A549 (cell line): Measurements from ENCODE around the gene ABCA1. TPM values are rescaled to one million over a fixed set of nuclear protein-coding genes. Genes with fewer than 3 reads are reported as not detected.

Experiments
- ATAC-seq, 2 experiments: fragments of 200-7000 bp in 1 of 2; fragments of >200 bp in 1 of 2; cut with Nextera tagmentation in 1 of 2; cut with Tn5 transposase in 1 of 2; 3 replicates each; pipeline versions ENCODE4 v1.8.0 to v1.9.1; 2018 to 2020; ENCODE audit warnings: mild to moderate bottlenecking in 1 of 2, moderate library complexity in 1 of 2
- CTCF ChIA-PET: fragments of 300-600 bp; sonication (Branson Sonifier 250); formaldehyde crosslinking; extraction: SDS; loops from one replicate; lab custom pipeline; 2021; ENCODE audit warnings: antibody characterized with exemption, inconsistent platforms; lab: Yijun Ruan, JAX
- POLR2A ChIA-PET: fragments of 350-600 bp; formaldehyde crosslinking; extraction: SDS; loops from one replicate; lab custom pipeline; 2021; ENCODE audit warnings: antibody characterized with exemption, inconsistent platforms; lab: Yijun Ruan, JAX
- DNase-seq, 2 experiments: peaks; one replicate each; pipeline versions ENCODE4 v3.0.0 to v3.0.0-alpha.2; 2011 to 2016; ENCODE audit warnings: low read depth in 1 of 2, low spot score in 1 of 2
- FAIRE-seq: peaks from 2 replicates; lab custom pipeline; 2011; peaks lifted over from hg19 to GRCh38; lab: Jason Lieb, UNC
- H3K27ac ChIP-seq, 2 experiments: fragments of >200 bp; sonication (Bioruptor Twin); formaldehyde crosslinking; 3 replicates each; pipeline ENCODE4 v1.5.1; 2016 to 2017
- H3K4me1 ChIP-seq: fragments of >200 bp; sonication (Bioruptor Twin); formaldehyde crosslinking; 3 replicates; pipeline ENCODE4 v1.6.1; 2016
- H3K4me2 ChIP-seq: fragments of >200 bp; sonication (Bioruptor Twin); formaldehyde crosslinking; 3 replicates; pipeline ENCODE4 v1.6.1; 2016
- H3K4me3 ChIP-seq: fragments of >200 bp; sonication (Bioruptor Twin); formaldehyde crosslinking; 3 replicates; pipeline ENCODE4 v1.5.1; 2016
- H3K9me3 ChIP-seq: fragments of >200 bp; sonication (Bioruptor Twin); formaldehyde crosslinking; 3 replicates; pipeline ENCODE4 v1.6.1; 2016
- BHLHE40 ChIP-seq: IDR thresholded peaks from 2 replicates; pipeline ENCODE4 v1.6.1; 2012; ENCODE audit warnings: low read depth, low read length, inconsistent platforms
- CBX2 ChIP-seq: fragments of 200-600 bp; sonication (generic); IDR thresholded peaks from 2 replicates; pipeline ENCODE4 v1.6.1; 2016; ENCODE audit warnings: low read depth, mild to moderate bottlenecking, borderline replicate concordance
- CEBPB ChIP-seq, 2 experiments: fragments of >200 bp in 1 of 2; sonication (Bioruptor Twin) in 1 of 2; formaldehyde crosslinking in 1 of 2; IDR thresholded peaks; 2 replicates each; pipeline ENCODE4 v1.6.1; 2012 to 2016
- CHD4 ChIP-seq: fragments of 200-600 bp; sonication (generic); IDR thresholded peaks from 2 replicates; pipeline ENCODE4 v1.6.1; 2016; ENCODE audit warnings: antibody characterized with exemption, mild to moderate bottlenecking, borderline replicate concordance
- ESRRA ChIP-seq: fragments of 150-350 bp; IDR thresholded peaks from 2 replicates; pipeline ENCODE4 v1.6.1; 2014; ENCODE audit warnings: mild to moderate bottlenecking, low read length, borderline replicate concordance
- FOXS1 ChIP-seq: fragments of 250-450 bp; sonication (Bioruptor Pico); IDR thresholded peaks from 2 replicates; pipeline ENCODE4 v1.5.0; 2020; ENCODE audit warnings: mild to moderate bottlenecking, moderate library complexity
- GATA3 ChIP-seq: IDR thresholded peaks from 2 replicates; pipeline ENCODE4 v1.6.1; 2012; ENCODE audit warnings: borderline replicate concordance
- HMGXB4 ChIP-seq: fragments of 250-450 bp; sonication (Bioruptor Pico); IDR thresholded peaks from 2 replicates; pipeline ENCODE4 v1.5.0; 2021; ENCODE audit warnings: mild to moderate bottlenecking, moderate library complexity, borderline replicate concordance
- HOXA7 ChIP-seq: fragments of 250-450 bp; sonication (Bioruptor Pico); IDR thresholded peaks from 2 replicates; pipeline ENCODE4 v1.5.0; 2020; ENCODE audit warnings: mild to moderate bottlenecking, moderate library complexity
- HOXB13 ChIP-seq: fragments of 250-450 bp; sonication (Bioruptor Pico); IDR thresholded peaks from 2 replicates; pipeline ENCODE4 v1.5.0; 2020; ENCODE audit warnings: low read depth, mild to moderate bottlenecking, moderate library complexity
- HOXB5 ChIP-seq: fragments of 250-450 bp; sonication (Bioruptor Pico); IDR thresholded peaks from 2 replicates; pipeline ENCODE4 v1.5.0; 2020; ENCODE audit warnings: mild to moderate bottlenecking, moderate library complexity
- JUN ChIP-seq, 2 experiments: fragments of >200 bp; sonication (Bioruptor Twin); formaldehyde crosslinking; IDR thresholded peaks; 2 replicates in 1 of 2; 3 replicates in 1 of 2; pipeline ENCODE4 v1.6.1; 2016 to 2017
- KDM5A ChIP-seq: fragments of 200-600 bp; sonication (generic); IDR thresholded peaks from 2 replicates; pipeline ENCODE4 v1.6.1; 2016; ENCODE audit warnings: antibody characterized with exemption, mild to moderate bottlenecking
- NFE2L2 ChIP-seq: fragments of 150-350 bp; conservative IDR thresholded peaks from 2 replicates; pipeline ENCODE4 v1.6.1; 2014; ENCODE audit warnings: low read length
- POLR2A ChIP-seq: IDR thresholded peaks from 2 replicates; pipeline ENCODE4 v1.6.1; 2012; ENCODE audit warnings: mild to moderate bottlenecking, low read length
- RARB ChIP-seq: fragments of 250-450 bp; sonication (Bioruptor Pico); IDR thresholded peaks from 2 replicates; pipeline ENCODE4 v1.8.0; 2021; ENCODE audit warnings: mild to moderate bottlenecking, moderate library complexity
- RCOR1 ChIP-seq: fragments of 150-350 bp; IDR thresholded peaks from 2 replicates; pipeline ENCODE4 v1.6.1; 2014; ENCODE audit warnings: antibody characterized with exemption, low read length, low read depth
- RFX5 ChIP-seq: fragments of 450-650 bp; IDR thresholded peaks from 2 replicates; pipeline ENCODE4 v1.7.1; 2014; ENCODE audit warnings: antibody characterized with exemption, mild to moderate bottlenecking, moderate library complexity
- SMC3 ChIP-seq: fragments of >200 bp; sonication (Bioruptor Twin); formaldehyde crosslinking; IDR thresholded peaks from 3 replicates; pipeline ENCODE4 v1.6.1; 2018; ENCODE audit warnings: inconsistent platforms
- ZFP36 ChIP-seq: fragments of 450-650 bp; IDR thresholded peaks from 2 replicates; pipeline ENCODE4 v1.6.1; 2014; ENCODE audit warnings: borderline replicate concordance; ENCODE audit not compliant: partially characterized antibody
- ZNF302 ChIP-seq: fragments of 250-450 bp; sonication (Bioruptor Pico); IDR thresholded peaks from 2 replicates; pipeline ENCODE4 v1.9.0; 2021; ENCODE audit warnings: inconsistent platforms, mild to moderate bottlenecking, moderate library complexity
- WGBS: methylation state at CpG from one replicate; pipeline ENCODE4 v1.1.6; 2017; ENCODE audit errors: missing lambda C conversion rate; 5-methylcytosine and 5-hydroxymethylcytosine counted together
- polyA plus RNA-seq, 4 experiments: library from polyadenylated mRNA; depleted of rRNA in 3 of 4; stranded (reverse); fragments of >200 nt; fragmentation: RNase III in 1 of 4; extraction: RNeasy Plus Mini Kit Qiagen cat#74134 plus additional on column Dnase treatment in 1 of 4; gene quantifications; 2 replicates in 3 of 4; 3 replicates in 1 of 4; pipeline ENCODE4 v1.2.3, GENCODE V29; 2011 to 2017
- TF ChIP-seq, protein P1 (sequence below): fragments of 250-450 bp; sonication (Bioruptor Pico); IDR thresholded peaks from 2 replicates; pipeline ENCODE4 v1.5.0; 2020; ENCODE audit warnings: low read depth, mild to moderate bottlenecking, moderate library complexity
- TF ChIP-seq, protein P2 (sequence below): fragments of >200 bp; sonication (Bioruptor Twin); formaldehyde crosslinking; IDR thresholded peaks from 2 replicates; pipeline ENCODE4 v1.6.1; 2016
- TF ChIP-seq, protein P3 (sequence below): fragments of >200 bp; sonication (Bioruptor Twin); formaldehyde crosslinking; IDR thresholded peaks from 3 replicates; pipeline ENCODE4 v1.5.1; 2016
- TF ChIP-seq, protein P4 (sequence below): fragments of 450-650 bp; IDR thresholded peaks from 2 replicates; pipeline ENCODE4 v1.6.1; 2014; ENCODE audit warnings: antibody characterized with exemption
- TF ChIP-seq, protein P5 (sequence below): fragments of 150-350 bp; IDR thresholded peaks from 2 replicates; pipeline ENCODE4 v1.6.1; 2014; ENCODE audit warnings: low read depth, mild to moderate bottlenecking, low read length

Gene ABCA1
- polyA plus RNA-seq, 2 of the 4 experiments (the other 2 are of a cell fraction), result 3.6 to 12.0 TPM

DNA sequence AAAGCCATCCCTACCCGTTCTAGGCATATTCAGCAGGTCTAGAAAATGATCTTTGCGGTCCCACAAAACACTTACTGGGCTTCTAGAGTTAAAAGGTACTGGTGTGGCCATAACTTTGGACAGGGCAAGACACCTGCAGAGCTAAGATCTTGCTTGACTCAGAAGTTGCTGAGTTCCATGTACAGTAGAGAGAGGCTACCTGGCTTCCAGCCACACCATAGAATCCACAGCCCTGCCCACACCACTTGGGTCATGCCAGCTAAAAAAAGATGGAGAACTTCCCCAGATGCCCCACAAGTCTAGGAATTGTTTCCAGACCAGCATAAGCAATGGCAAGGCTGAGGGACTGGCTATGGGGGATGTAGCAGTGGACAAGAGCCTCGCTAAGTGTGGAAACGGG, 52.1 kb downstream of the ABCA1 start:
- WGBS, result 98% methylated on average over 4 of the region's 4 CpGs
- TF ChIP-seq, protein P1, sequence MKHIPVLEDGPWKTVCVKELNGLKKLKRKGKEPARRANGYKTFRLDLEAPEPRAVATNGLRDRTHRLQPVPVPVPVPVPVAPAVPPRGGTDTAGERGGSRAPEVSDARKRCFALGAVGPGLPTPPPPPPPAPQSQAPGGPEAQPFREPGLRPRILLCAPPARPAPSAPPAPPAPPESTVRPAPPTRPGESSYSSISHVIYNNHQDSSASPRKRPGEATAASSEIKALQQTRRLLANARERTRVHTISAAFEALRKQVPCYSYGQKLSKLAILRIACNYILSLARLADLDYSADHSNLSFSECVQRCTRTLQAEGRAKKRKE (CRISPR knock-in tag), result no peak
- TF ChIP-seq, protein P2, sequence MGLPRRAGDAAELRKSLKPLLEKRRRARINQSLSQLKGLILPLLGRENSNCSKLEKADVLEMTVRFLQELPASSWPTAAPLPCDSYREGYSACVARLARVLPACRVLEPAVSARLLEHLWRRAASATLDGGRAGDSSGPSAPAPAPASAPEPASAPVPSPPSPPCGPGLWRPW, result no peak
- TF ChIP-seq HOXB13 (no peak), RARB (no peak), CEBPB (IDR thresholded peaks at IDR 0.05) (no peak), ZFP36 (no peak), NFE2L2 (no peak), RFX5 (no peak), FOXS1 (no peak)
- TF ChIP-seq, protein P3, sequence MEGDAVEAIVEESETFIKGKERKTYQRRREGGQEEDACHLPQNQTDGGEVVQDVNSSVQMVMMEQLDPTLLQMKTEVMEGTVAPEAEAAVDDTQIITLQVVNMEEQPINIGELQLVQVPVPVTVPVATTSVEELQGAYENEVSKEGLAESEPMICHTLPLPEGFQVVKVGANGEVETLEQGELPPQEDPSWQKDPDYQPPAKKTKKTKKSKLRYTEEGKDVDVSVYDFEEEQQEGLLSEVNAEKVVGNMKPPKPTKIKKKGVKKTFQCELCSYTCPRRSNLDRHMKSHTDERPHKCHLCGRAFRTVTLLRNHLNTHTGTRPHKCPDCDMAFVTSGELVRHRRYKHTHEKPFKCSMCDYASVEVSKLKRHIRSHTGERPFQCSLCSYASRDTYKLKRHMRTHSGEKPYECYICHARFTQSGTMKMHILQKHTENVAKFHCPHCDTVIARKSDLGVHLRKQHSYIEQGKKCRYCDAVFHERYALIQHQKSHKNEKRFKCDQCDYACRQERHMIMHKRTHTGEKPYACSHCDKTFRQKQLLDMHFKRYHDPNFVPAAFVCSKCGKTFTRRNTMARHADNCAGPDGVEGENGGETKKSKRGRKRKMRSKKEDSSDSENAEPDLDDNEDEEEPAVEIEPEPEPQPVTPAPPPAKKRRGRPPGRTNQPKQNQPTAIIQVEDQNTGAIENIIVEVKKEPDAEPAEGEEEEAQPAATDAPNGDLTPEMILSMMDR, result no peak
- ChIA-PET POLR2A (no interaction called here), CTCF (interaction anchor here (0.6 to 1.4 kb wide), 6 partner anchors 10 to 498 kb away, joined by 3 to 5 read pairs (median 3); no protein-coding TSS in a partner anchor)
- Histone ChIP-seq H3K4me1 (peaks cover 28% of the 10 kb centered on the region), H3K4me2 (no peak overlapping the region), H3K27ac (no peak overlapping the region), H3K4me3 (no peak overlapping the region), H3K9me3 (no peaks in the 10 kb centered on the region)
- no peak for ATAC-seq
- FAIRE-seq, result no peak
- no peak for DNase-seq

- ChIA-PET POLR2A (no interaction called here), CTCF (interaction anchor here (0.6 to 1.2 kb wide), 5 partner anchors 10 to 499 kb away, joined by 3 to 5 read pairs (median 3); no protein-coding TSS in a partner anchor)
- WGBS, result 97% methylated on average over 3 of the region's 3 CpGs
- FAIRE-seq (no peak), ATAC-seq (no peak), DNase-seq (no peak)
- Histone ChIP-seq H3K27ac (0 out of 6 replicates have a peak overlapping the region, but pooled peaks of 1 of the 2 experiments have one; percentile 14), H3K4me1 (peaks cover 28% of the 10 kb centered on the region), H3K4me3 (no peak overlapping the region), H3K4me2 (no peak overlapping the region), H3K9me3 (no peaks in the 10 kb centered on the region)
- no peak for TF ChIP-seq HOXB5
- TF ChIP-seq CHD4, result no peak
- no peak for TF ChIP-seq SMC3
- TF ChIP-seq BHLHE40, result no peak
- TF ChIP-seq ZNF302 (CRISPR knock-in tag), result no peak
Observed at GRCh38 chr9:104875320-104875719, 52.6 kb downstream of the ABCA1 start.

DNA sequence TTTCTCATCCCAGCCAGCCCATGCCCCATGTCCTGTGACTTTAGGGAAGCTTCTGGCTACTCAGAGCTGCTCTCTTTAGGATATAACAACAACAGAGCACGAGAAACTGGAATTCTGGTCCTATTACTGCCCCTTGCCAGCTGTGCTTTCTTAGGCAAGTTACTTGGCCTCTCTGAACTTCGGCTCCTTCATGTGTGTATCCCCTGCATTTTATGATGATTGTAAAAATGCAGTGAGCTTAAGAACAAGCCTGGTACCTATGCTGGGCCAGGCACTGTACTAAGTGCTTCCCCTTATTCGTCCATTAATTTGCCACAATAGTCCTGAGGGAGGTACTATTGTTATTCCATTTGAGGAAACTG, 54.5 kb downstream of the ABCA1 start:
- ChIA-PET POLR2A (no interaction called here), CTCF (interaction anchor here (0.6 to 3.5 kb wide), 5 partner anchors 11 to 95 kb away, joined by 3 to 40 read pairs (median 3); no protein-coding TSS in a partner anchor)
- WGBS, result 50% methylated on average over 3 of the region's 3 CpGs
- FAIRE-seq (no peak), ATAC-seq (no peak), DNase-seq (no peak)
- H3K27ac ChIP-seq, result peak overlapping the region; percentile 73 to 82
- peak overlapping the region; percentile 62 for H3K4me2 ChIP-seq
- no peak overlapping the region for H3K4me3 ChIP-seq
- H3K4me1 ChIP-seq, result peaks cover 47% of the 10 kb centered on the region
- H3K9me3 ChIP-seq, result no peaks in the 10 kb centered on the region
- no peak for TF ChIP-seq KDM5A
- no peak for TF ChIP-seq HMGXB4 (CRISPR knock-in tag)
- TF ChIP-seq GATA3, result no peak
- TF ChIP-seq, protein P2, result no peak
- TF ChIP-seq, protein P4, sequence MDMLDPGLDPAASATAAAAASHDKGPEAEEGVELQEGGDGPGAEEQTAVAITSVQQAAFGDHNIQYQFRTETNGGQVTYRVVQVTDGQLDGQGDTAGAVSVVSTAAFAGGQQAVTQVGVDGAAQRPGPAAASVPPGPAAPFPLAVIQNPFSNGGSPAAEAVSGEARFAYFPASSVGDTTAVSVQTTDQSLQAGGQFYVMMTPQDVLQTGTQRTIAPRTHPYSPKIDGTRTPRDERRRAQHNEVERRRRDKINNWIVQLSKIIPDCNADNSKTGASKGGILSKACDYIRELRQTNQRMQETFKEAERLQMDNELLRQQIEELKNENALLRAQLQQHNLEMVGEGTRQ, result no peak
- no peak for TF ChIP-seq CBX2
- TF ChIP-seq ZFP36, result peak; percentile 68
- TF ChIP-seq, protein P5, sequence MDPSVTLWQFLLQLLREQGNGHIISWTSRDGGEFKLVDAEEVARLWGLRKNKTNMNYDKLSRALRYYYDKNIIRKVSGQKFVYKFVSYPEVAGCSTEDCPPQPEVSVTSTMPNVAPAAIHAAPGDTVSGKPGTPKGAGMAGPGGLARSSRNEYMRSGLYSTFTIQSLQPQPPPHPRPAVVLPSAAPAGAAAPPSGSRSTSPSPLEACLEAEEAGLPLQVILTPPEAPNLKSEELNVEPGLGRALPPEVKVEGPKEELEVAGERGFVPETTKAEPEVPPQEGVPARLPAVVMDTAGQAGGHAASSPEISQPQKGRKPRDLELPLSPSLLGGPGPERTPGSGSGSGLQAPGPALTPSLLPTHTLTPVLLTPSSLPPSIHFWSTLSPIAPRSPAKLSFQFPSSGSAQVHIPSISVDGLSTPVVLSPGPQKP, result no peak
- no peak for TF ChIP-seq CEBPB (IDR thresholded peaks at IDR 0.05)
- TF ChIP-seq JUN (IDR thresholded peaks at IDR 0.05), result 0 out of 5 replicates have a peak, but pooled peaks of 1 of the 2 experiments have one; percentile 23
- no peak for TF ChIP-seq FOXS1
- TF ChIP-seq HOXA7, result no peak
- no peak for TF ChIP-seq ESRRA
- no peak for TF ChIP-seq POLR2A
- no peak for TF ChIP-seq RCOR1
